Adrenal gland (tissue), 5 donors: Measurements from ENCODE around the gene RRP15.

Source experiments
- CTCF ChIP-seq, 6 experiments: fragments of 450-650 bp in 4 of 6; fragments of 200-600 bp in 2 of 6; sonication (generic) in 1 of 6; IDR thresholded peaks; 1 replicate in 5 of 6; 2 replicates in 1 of 6; pipeline versions ENCODE4 v1.5.1 to v1.8.0; 2016 to 2021; ENCODE audit warnings: antibody characterized with exemption in 6 of 6, mild to moderate bottlenecking in 2 of 6, moderate library complexity in 1 of 6
- POLR2A ChIP-seq, 2 donors: fragments of 450-650 bp; IDR thresholded peaks; one replicate each; pipeline ENCODE4 v1.6.1; 2017; ENCODE audit warnings: antibody characterized with exemption in 2 of 2, mild to moderate bottlenecking in 2 of 2, moderate library complexity in 1 of 2
- donor health status: DM: no; HTN: no; CAD: no.

GRCh38 chr1:218345673-218346390, 60.7 kb downstream of the RRP15 start:
- TF ChIP-seq CTCF (IDR thresholded peaks at IDR 0.05) (peak in 1 of 6 experiments; percentile 17), POLR2A (IDR thresholded peaks at IDR 0.05) (peak in 1 of 2 donors; percentile 14)
